GM12878 (cell line): Measurements from ENCODE around the gene SPATA6. TPM values are rescaled to one million over a fixed set of nuclear protein-coding genes. Genes with fewer than 3 reads are reported as not detected.
"Not testable (repeated sequence)": the region's sequence is repeated elsewhere in the genome, so short reads cannot be mapped to it uniquely, and the experiment has no call there.

Experiments
- ATAC-seq: fragments of 200-7000 bp; cut with Tn5 transposase; 3 replicates; pipeline ENCODE4 v1.9.1; 2020; ENCODE audit warnings: mild to moderate bottlenecking, moderate library complexity
- BruUV-seq: library from RNA; stranded (reverse); fragments of 400-500 nt; replicated peaks from 2 replicates; lab custom pipeline; 2021; lab: Mats Ljungman, UMichigan
- CTCF ChIA-PET: fragments of 300-600 bp; sonication (Branson Sonifier 250); formaldehyde crosslinking; extraction: SDS; loops from one replicate; lab custom pipeline; 2021; ENCODE audit warnings: inconsistent platforms; lab: Yijun Ruan, JAX
- POLR2A ChIA-PET: fragments of 350-600 bp; formaldehyde crosslinking; extraction: SDS; loops from one replicate; lab custom pipeline; 2021; ENCODE audit warnings: inconsistent platforms; lab: Charles Lee
- RAD21 ChIA-PET: fragments of 300-600 bp; sonication (Branson Sonifier 250); formaldehyde crosslinking; loops from one replicate; lab custom pipeline; 2023; ENCODE audit warnings: antibody characterized with exemption; ENCODE audit not compliant: unreplicated experiment; lab: Charles Lee
- SMC1A ChIA-PET: fragments of 300-600 bp; sonication (Branson Sonifier 250); formaldehyde crosslinking; loops from one replicate; lab custom pipeline; 2023; ENCODE audit not compliant: unreplicated experiment, uncharacterized antibody; lab: Charles Lee
- DNase-seq: peaks from one replicate; pipeline ENCODE4 v3.0.0-alpha.2; 2011; ENCODE audit warnings: low read depth, low spot score
- FAIRE-seq: peaks from 3 replicates; lab custom pipeline; 2011; peaks lifted over from hg19 to GRCh38; lab: Jason Lieb, UNC
- H2AFZ ChIP-seq: 2 replicates; pipeline ENCODE4 v1.6.0; 2011; ENCODE audit warnings: low read depth, low read length, control low read depth; ENCODE audit not compliant: control insufficient read depth
- H3K27ac ChIP-seq: 2 replicates; pipeline ENCODE4 v1.5.1; 2011; ENCODE audit warnings: control low read depth; ENCODE audit not compliant: control insufficient read depth, insufficient read depth
- H3K27me3 ChIP-seq, 2 experiments: replicated peaks in 1 of 2; 2 replicates each; pipeline versions ENCODE4 v1.6.0 to v1.6.1; 2011; ENCODE audit warnings: low read length in 1 of 2; ENCODE audit not compliant: control insufficient read depth in 2 of 2, insufficient read depth in 2 of 2
- H3K36me3 ChIP-seq, 2 experiments: 2 replicates each; pipeline ENCODE4 v1.5.1; 2011; ENCODE audit warnings: low read length in 1 of 2; ENCODE audit not compliant: control insufficient read depth in 2 of 2, insufficient read depth in 2 of 2
- H3K4me1 ChIP-seq: 2 replicates; pipeline ENCODE4 v1.6.1; 2011; ENCODE audit warnings: mild to moderate bottlenecking, low read length, moderate library complexity, mixed read lengths; ENCODE audit not compliant: control insufficient read depth, insufficient read depth
- H3K4me2 ChIP-seq: 2 replicates; pipeline ENCODE4 v1.6.0; 2011; ENCODE audit warnings: control low read depth; ENCODE audit not compliant: control insufficient read depth, insufficient read depth
- H3K4me3 ChIP-seq: fragments of 200-600 bp; sonication (generic); 2 replicates; pipeline ENCODE4 v1.5.1; 2016
- H3K79me2 ChIP-seq: 2 replicates; pipeline ENCODE4 v1.6.0; 2011; ENCODE audit warnings: low read length; ENCODE audit not compliant: control insufficient read depth, insufficient read depth
- H3K9ac ChIP-seq: 2 replicates; pipeline ENCODE4 v1.8.0; 2011; ENCODE audit warnings: low read length, control low read depth, mixed read lengths; ENCODE audit not compliant: control insufficient read depth, insufficient read depth
- H3K9me3 ChIP-seq: replicated peaks from 3 replicates; pipeline ENCODE4 v1.5.1; 2011; ENCODE audit warnings: mild to moderate bottlenecking, low read length; ENCODE audit not compliant: control insufficient read depth, insufficient read depth
- H4K20me1 ChIP-seq: 2 replicates; pipeline ENCODE4 v1.6.0; 2011; ENCODE audit not compliant: control insufficient read depth, insufficient read depth
- WGBS: methylation state at CpG from one replicate; pipeline ENCODE4 v1.1.6; 2016; ENCODE audit warnings: low lambda C conversion rate; ENCODE audit not compliant: insufficient replicate concordance, insufficient coverage; ENCODE audit errors: missing lambda C conversion rate; 5-methylcytosine and 5-hydroxymethylcytosine counted together
- in situ Hi-C: fragments of 300-500 bp; cut with MboI; formaldehyde crosslinking; loops from 9 replicates; pipeline ENCODE4 v1.14.3; 2018; ENCODE audit warnings: mixed read lengths
- intact Hi-C: fragments of 100-400 bp; cut with micrococcal nuclease; formaldehyde crosslinking; loops from one replicate; pipeline ENCODE4 v1.14.2; 2022; ENCODE audit not compliant: unreplicated experiment
- polyA plus RNA-seq, 11 experiments: library from polyadenylated mRNA; depleted of rRNA in 4 of 11; unstranded in 6 of 11; stranded (reverse) in 5 of 11; fragments of >200 nt; fragmentation: Nextera tagmentation in 4 of 11; fragmentation: Illumina TruSeq in 1 of 11; extraction: Ambion mirVana in 4 of 11; extraction: Trizol in 1 of 11; gene quantifications; 1 replicate in 1 of 11; 2 replicates in 10 of 11; pipeline versions ENCODE4 v1.2.1 to v1.2.3, GENCODE V29; 2011 to 2016; ENCODE audit warnings: inconsistent platforms in 2 of 11, missing spikeins in 2 of 11, low read depth in 1 of 11
- total RNA-seq, 4 experiments: library from RNA; depleted of rRNA in 3 of 4; stranded (reverse); fragments of >200 nt in 3 of 4; fragmentation: Illumina TruSeq in 1 of 4; extraction: Trizol in 1 of 4; gene quantifications; 2 replicates each; pipeline versions ENCODE4 v1.2.1 to v1.2.3, GENCODE V29; 2013 to 2021

Gene SPATA6
- total and polyA plus RNA-seq, 10 of the 15 experiments (the other 5 are each of a cell fraction or from before 2014, with no cell fraction given) = 0.29 TPM; not detected in 9

DNA sequence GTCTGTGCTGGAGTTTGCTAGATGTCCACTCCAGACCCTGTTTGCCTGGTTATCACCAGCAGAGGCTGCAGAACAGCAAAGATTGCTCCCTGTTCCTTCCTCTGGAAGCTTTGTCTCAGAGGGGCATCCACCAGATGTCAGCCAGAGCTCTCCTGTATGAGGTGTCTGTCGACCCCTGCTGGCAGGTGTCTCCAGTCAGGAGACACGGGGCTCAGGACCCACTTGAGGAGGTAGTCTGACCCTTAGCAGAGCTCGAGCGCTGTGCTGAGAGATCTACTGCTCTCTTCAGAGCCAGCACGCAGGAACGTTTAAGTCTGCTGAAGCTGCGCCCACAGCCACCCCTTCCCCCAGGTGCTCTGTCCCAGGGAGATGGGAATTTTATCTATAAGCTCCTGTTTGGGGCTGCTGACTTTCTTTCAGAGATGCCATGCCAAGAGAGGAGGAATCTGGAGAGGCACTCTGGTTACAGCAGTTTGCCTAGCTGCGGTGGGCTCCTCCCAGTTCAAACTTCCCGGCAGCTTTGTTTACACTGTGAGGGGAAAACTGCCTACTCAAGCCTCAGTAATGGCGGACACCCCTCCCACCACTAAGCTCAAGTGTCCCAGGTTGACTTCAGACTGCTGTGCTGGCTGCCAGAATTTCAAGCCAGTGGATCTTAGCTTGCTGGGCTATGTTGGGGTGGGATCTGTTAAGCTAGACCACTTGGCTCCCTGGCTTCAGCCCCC lies 187.1 kb downstream of the SPATA6 start:
- CTCF ChIA-PET, FAIRE-seq: not testable (repeated sequence)

DNA sequence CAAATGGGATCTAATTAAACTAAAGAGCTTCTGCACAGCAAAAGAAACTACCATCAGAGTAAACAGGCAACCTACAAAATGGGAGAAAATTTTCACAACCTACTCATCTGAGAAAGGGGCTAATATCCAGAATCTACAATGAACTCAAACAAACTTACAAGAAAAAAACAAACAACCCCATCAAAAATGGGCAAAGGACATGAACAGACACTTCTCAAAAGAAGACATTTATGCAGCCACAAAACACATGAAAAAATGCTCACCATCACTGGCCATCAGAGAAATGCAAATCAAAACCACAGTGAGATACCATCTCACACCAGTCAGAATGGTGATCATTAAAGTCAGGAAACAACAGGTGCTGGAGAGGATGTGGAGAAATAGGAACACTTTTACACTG lies 189.7 kb downstream of the SPATA6 start:
- FAIRE-seq = not testable (repeated sequence)

More for the DNA sequence above, 187.1 kb downstream of the SPATA6 start:
- in situ Hi-C loops, DNase-seq, RAD21 ChIA-PET, H3K79me2 ChIP-seq, H4K20me1 ChIP-seq, POLR2A ChIA-PET, BruUV-seq, H3K27ac ChIP-seq, H3K27me3 ChIP-seq, intact Hi-C loops, H3K9me3 ChIP-seq, H3K4me3 ChIP-seq, H2AFZ ChIP-seq, H3K4me1 ChIP-seq, H3K36me3 ChIP-seq, H3K9ac ChIP-seq, ATAC-seq, H3K4me2 ChIP-seq: not testable (repeated sequence)
- SMC1A ChIA-PET = interaction anchor here (0.7 kb wide), 1 partner anchor 1056 kb away, joined by 3 read pairs; no protein-coding TSS in a partner anchor
- 31% methylated on average over 10 of the region's 10 CpGs for whole genome bisulfite sequencing

DNA sequence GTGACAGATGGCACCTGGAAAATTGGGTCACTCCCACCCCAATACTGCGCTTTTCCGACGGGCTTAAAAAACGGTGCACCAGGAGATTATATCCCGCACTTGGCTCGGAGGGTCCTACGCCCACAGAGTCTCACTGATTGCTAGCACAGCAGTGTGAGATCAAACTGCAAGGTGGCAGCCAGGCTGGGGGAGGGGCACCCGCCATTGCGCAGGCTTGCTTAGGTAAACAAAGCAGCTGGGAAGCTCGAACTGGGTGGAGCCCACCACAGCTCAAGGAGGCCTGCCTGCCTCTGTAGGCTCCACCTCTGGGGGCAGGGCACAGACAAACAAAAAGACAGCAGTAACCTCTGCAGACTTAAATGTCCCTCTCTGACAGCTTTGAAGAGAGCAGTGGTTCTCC lies 194.6 kb downstream of the SPATA6 start:
- DNase-seq, H2AFZ ChIP-seq, intact Hi-C loops, in situ Hi-C loops, H3K27ac ChIP-seq, ATAC-seq, H3K9ac ChIP-seq, CTCF ChIA-PET, H3K4me2 ChIP-seq, POLR2A ChIA-PET, FAIRE-seq, H3K4me1 ChIP-seq, H3K36me3 ChIP-seq, SMC1A ChIA-PET, H3K4me3 ChIP-seq, RAD21 ChIA-PET, H3K9me3 ChIP-seq, BruUV-seq, H3K27me3 ChIP-seq, H4K20me1 ChIP-seq, H3K79me2 ChIP-seq: not testable (repeated sequence)
- 64% methylated on average over 8 of the region's 10 CpGs for WGBS

More for the DNA sequence above, 189.7 kb downstream of the SPATA6 start:
- DNase-seq, H2AFZ ChIP-seq, H3K27ac ChIP-seq, H3K27me3 ChIP-seq, RAD21 ChIA-PET, H4K20me1 ChIP-seq, in situ Hi-C loops, intact Hi-C loops, H3K9me3 ChIP-seq, H3K9ac ChIP-seq, CTCF ChIA-PET, POLR2A ChIA-PET, H3K4me1 ChIP-seq, H3K4me2 ChIP-seq, H3K79me2 ChIP-seq, H3K4me3 ChIP-seq, H3K36me3 ChIP-seq, ATAC-seq, SMC1A ChIA-PET, BruUV-seq: not testable (repeated sequence)
